Measurements from ENCODE around the gene URB1. TPM values are rescaled to one million over a fixed set of nuclear protein-coding genes. Genes with fewer than 3 reads are reported as not detected.
A peak's percentile ranks its signal among the peaks of the same experiment; 100 is the strongest.
"Not testable (repeated sequence)": the region's sequence is repeated elsewhere in the genome, so short reads cannot be mapped to it uniquely, and the experiment has no call there.

URB1 gene
- total RNA-seq, 2 donors from 2014 or later: 14.1 to 17.6 TPM

DNA sequence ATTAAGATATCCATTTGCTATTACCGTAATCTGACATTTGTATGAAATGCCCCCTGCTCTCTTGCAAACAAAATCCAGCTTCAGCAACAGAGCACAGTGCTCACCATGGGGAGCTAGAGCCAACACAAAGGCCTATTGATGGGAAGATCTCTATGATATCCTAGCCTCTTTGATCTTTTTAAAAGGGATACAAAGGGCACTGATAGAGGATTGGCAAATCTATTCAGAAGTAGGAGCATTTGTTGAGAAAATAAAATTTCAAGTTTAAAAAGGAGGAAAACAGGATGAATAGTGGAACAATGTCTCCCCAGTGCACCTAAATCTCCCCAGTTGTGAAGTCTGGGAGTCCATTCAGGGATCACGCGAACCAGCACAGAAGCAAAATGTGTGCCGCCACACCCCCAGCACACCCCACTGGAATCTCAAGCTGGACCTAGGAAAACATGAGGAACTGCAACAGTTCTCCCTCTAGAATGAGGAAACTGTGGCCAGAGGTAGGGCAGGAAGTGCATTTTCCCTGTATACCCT is 62.0 kb downstream of the URB1 start:
- peak; percentile 13 for DNase-seq (ENCODE audit: low spot score)
- intact Hi-C loops (cut with DNase I): no loop called here

DNA sequence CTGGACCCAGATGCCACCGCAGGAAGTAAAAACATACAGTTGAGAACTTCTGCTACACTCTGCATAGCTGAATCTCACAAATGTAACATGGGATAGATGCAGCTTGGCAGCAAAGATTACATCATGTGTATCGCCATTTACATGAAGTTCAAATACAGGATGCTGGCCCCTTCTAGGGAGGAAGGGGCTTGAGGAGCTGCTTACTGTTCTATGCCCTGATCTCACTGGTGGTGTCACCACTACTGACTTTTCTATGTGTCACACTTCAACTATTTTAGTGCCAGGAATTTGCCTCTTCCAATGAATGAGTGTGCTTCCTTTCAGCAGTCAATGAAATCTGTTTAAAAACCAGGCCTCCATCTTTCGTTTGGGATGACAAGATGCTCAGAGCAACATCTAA is 63.0 kb downstream of the URB1 start:
- intact Hi-C loops (cut with DNase I): no loop called here
- no peak for DNase-seq (ENCODE audit: low spot score)

GRCh38 chr21:32329331-32329730 is 63.5 kb downstream of the URB1 start:
- intact Hi-C loops (cut with DNase I): no loop called here

DNA sequence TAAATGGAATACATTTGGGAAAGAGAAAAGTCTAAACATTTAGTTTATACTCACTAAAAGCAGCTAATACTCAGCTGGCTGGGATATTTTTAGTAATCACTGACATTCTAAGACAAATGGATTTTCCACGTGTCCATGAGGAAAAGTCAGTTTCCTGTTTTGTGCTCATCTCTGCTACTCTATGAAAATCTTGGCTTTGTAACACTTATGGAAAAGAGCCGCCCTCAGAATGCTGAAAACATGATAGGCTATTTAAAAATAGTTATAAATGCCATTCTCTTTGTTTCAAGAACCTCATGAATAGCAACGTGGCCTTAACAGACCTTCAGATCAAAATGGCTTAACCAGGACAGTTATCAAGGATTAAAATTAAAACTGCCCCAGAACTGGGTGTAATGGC is 64.2 kb downstream of the URB1 start:
- intact Hi-C loops (cut with DNase I): no loop called here
- DNase-seq (ENCODE audit: low spot score): no peak

More at GRCh38 chr21:32329331-32329730, 63.5 kb downstream of the URB1 start:
- DNase-seq (ENCODE audit: low spot score): peak; percentile 87

GRCh38 chr21:32325706-32326105 is 67.1 kb downstream of the URB1 start:
- no peak for DNase-seq (ENCODE audit: low spot score)
- intact Hi-C loops (cut with DNase I): no loop called here

GRCh38 chr21:32322676-32323075 is 70.1 kb downstream of the URB1 start:
- intact Hi-C loops (cut with DNase I): no loop called here

GRCh38 chr21:32322103-32322502 is 70.7 kb downstream of the URB1 start:
- intact Hi-C loops (cut with DNase I): no loop called here
- DNase-seq (ENCODE audit: low spot score): no peak

More at GRCh38 chr21:32322676-32323075, 70.1 kb downstream of the URB1 start:
- DNase-seq (ENCODE audit: low spot score): no peak

DNA sequence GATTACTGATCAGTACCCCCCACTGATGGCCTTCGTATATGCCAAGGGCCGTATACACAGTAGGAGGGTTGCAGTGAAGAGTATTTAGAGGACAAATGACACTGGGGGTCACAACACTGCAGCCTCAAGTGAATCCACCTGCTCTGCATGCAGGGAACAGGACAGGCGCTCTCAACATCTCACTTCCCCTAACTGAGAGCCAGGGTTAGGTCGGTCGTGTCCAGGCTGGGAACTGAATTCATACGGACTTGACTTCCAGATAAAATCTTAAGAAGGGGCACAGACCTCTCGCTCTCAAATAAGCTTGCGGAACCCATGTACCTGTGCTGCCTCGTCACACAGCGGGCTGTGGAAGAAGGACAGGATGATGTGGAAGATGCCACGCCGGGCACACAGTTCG is 71.3 kb downstream of the URB1 start:
- no peak for DNase-seq (ENCODE audit: low spot score)
- intact Hi-C loops (cut with DNase I): no loop called here

DNA sequence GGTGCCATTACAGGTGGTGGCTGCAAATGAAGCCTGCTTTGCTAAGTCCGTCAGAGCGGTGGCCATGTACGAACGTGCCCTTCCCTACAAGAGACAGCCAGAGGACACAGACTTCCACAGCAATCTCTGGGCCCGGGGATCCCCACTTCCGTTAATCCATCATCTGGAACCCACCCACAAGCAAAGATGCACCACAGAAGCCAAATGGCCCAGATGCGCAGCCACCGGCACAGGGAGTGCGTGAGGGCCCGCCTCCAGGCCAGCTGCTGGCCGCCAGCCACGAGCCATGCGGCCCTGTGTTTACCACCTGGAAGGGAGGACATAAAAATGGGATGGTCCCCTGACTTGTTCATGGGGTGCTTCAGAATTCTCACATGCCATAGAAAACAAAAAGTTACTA is 72.1 kb downstream of the URB1 start:
- intact Hi-C loops (cut with DNase I): no loop called here
- DNase-seq (ENCODE audit: low spot score): no peak

DNA sequence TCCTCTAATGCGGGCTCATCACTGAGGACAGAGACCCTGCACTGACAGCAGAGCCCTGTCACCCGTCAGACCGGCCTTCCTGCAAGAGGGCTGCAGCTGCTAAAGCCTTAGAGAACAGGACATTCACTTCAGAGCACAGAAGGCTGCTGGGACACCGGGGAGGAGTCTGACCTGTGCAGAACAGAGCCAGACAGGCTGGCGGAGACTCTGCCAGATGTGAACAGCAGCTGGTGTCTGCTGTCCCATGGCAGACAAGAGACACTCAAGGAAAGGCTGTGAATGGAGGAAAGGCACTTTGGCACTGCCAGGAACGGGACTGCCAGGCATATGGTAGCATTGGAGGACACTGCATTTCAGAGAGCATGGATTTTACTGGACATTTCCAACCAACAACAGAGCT is 72.8 kb downstream of the URB1 start:
- DNase-seq (ENCODE audit: low spot score): no peak
- intact Hi-C loops (cut with DNase I): no loop called here

DNA sequence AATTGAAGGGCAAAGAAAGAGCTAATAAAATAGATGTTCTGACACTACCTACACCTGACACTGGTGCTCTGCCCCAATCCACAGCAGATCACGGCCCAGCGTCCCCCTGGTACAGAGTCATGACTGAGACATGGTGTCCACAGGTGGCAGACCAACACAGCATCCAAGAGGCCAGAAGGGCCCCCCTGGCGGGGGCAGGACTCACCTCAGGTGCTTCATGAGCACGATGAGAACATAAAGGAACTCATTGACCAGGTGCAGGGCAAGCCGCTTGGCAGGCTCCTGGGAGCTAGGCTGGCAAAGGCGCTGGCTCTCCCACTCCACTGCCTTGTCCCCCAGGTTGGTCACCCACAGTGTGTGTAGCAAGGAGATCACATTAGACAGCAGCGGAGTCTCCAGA is 73.8 kb downstream of the URB1 start:
- intact Hi-C loops (cut with DNase I): no loop called here
- DNase-seq (ENCODE audit: low spot score): no peak

- intact Hi-C loops (cut with DNase I): no loop called here
- DNase-seq (ENCODE audit: low spot score): peak; percentile 79
Measured at GRCh38 chr21:32317726-32318125, 75.1 kb downstream of the URB1 start.

DNA sequence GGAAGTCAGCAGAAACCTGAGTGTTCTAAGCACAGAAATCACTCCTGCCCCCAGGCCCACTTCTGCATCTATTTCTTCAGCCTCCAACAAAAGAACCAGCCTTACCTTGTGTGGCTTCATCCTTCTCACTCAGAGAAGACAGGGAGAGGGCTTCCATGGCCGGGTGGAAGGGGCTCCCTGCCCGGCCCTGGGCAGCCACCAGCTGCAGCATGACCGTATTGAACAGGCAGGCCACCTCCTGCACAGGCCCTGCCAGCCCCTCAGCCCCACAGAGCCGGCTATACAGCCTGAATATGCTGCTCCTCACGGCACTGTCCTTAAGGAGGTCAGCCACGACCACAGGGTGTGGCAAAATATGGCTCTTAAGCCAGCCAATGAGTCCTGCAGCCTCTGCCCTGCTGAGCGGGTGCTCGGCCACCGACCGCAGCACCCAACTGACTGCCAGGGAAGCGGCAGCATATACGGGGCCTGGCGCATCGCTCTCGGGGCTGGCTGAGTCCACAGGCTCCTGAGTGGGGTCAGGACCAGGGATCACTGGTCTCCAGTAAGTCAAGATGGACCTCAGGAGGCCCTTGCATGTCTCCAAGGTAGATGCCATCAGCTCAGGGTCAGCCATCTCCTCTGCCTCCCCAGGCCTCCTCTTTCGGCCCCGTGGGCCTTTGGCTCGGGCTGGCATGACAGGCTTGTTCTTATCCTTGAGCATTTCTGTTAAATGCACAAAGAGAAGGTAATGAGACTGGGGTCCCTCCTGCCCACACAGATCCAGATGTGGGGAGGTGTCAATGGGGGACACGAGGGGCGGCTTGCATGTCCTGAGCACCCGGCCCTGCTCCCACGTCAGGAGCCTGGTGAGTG is 76.2 kb downstream of the URB1 start:
- intact Hi-C loops (cut with DNase I): no loop called here
- DNase-seq (ENCODE audit: low spot score): peak; percentile 67

DNA sequence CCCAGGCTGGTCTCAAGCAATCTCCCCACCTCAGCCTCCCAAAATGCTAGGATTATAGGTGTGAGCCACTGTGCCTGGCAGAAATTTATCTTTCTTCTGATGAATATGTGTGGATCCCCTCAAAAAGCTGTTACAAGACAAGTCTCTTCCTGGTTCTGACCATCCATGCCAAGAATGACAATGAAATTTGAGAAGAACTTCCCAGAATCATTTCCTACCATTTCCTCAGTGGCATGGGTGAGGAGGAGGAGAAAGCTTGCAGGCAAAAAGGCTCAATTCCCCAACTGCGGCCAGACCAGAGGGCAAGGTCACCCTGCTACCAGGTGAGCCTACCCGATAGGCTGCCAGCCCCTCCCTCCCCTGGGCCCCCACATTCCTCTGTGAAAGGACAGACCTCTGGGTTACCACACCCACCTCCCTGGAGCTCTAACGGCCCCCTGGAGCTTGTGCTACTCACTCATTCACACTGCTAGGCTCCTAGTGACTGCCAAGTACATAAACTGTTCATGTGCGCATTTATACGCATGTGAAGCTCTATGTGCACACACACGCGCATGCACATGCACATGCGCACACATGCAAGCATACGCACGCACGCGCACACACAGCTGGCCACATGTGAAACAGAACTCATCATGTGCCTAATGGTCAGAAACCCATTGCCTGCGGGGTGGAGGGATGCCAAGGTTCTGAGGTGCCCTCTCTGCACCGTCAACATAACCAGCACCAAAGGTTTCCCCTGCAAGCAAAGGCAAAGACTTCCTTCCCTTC is 77.1 kb downstream of the URB1 start:
- intact Hi-C loops (cut with DNase I): no loop called here
- DNase-seq (ENCODE audit: low spot score): peak; percentile 70

GRCh38 chr21:32314806-32315205 is 78.0 kb downstream of the URB1 start:
- DNase-seq (ENCODE audit: low spot score): no peak
- intact Hi-C loops (cut with DNase I): no loop called here

- intact Hi-C loops (cut with DNase I): no loop called here
- no peak for DNase-seq (ENCODE audit: low spot score)
Measured at GRCh38 chr21:32312976-32313375, 79.8 kb downstream of the URB1 start.

DNA sequence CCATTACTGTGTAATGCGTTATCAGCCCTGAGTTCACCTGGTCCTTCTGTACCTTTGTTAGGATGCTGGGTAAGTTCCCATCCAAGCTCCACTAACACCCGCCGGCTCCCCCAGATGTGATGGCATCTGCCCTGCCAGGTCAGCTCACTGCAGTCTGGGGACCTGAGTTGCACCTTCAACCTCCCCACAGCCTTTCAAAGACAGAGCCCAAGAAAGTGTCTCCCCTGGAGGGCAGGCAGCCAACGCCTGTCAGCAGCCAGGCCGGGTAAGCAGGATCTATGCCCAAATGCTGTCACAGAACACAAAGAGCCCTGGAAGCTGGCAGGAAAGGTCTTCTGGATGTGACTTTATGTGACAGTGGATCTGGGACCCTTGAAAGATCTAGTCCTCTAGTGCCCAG is 80.5 kb downstream of the URB1 start:
- intact Hi-C loops (cut with DNase I): no loop called here
- no peak for DNase-seq (ENCODE audit: low spot score)

DNA sequence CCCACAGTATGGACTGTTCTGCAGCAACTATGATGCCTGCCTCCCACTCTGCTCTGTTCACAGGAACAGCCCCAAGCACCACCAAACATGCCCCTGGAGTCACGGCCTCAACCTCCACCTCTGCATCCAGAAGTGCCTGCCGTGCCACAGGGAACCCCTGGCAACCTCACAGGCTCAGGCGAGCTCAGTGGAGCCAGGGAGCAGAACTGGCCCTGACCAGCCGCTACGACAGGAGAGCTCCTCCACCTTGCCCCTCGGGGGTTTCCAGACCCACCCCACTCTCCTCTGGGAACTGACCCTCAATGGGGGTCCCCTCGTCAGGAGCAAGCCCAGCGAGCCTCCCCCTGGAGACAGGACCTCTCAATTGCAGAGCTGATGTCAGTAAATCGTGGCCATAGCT is 81.2 kb downstream of the URB1 start:
- intact Hi-C loops (cut with DNase I): no loop called here
- DNase-seq (ENCODE audit: low spot score): no peak

DNA sequence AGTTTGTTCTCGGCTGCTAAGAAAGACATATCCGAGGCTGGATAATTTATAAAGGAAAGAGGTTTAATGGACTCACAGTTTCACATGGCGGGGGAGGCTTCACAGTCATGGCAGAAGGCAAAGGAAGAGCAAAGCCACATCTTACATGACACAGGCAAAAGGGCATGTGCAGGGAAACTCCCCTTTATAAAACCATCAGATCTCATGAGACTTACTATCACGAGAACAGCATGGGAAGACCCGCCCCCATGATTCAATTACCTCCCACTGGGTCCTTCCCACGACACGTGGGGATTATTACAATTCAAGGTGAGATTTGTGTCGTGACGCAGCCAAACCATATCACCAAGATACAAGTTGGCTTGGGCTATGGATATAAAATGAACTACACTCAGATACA is 81.8 kb downstream of the URB1 start:
- intact Hi-C loops (cut with DNase I); DNase-seq (ENCODE audit: low spot score): not testable (repeated sequence)

DNA sequence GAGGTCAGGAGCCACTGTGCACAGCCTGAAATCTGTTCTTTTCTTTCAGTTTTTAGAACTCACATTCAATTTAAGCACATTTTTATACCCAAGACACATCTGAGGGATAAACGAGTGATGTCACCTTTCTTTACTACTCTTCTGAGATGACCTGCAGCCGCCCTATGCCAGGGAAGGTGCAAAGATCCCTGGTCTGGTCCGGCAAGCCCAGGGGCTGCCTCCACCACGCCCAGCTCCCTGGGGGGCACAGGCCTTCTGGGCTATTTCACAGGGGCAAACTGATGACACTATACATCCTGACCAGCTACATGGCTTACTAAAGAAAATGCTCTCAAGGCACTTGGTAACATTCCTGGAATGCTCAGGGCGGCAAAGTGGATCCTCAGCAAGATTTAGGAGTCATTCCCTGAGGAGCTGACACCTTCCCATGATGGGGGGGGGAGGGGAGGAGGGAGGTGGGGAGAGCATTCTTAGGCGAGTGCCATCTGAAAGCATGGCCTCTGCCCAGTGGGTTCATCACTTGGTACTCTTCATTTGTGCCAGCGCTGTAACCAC is 82.8 kb downstream of the URB1 start:
- no peak for DNase-seq (ENCODE audit: low spot score)
- intact Hi-C loops (cut with DNase I): loop anchor here in 1 of 2 donors (5.0 kb wide), 1 partner anchor 1932 kb away; no protein-coding TSS in a partner anchor
